Left ventricle myocardium inferior (tissue), 1 donor: ENCODE measurements around the gene ELAC1. TPM values are rescaled to one million over a fixed set of nuclear protein-coding genes. Genes with fewer than 3 reads are reported as not detected.

ENCODE experiments used
- DNase-seq: peaks from one replicate; pipeline ENCODE4 v3.0.0-alpha.2; 2020
- H3K27ac ChIP-seq: fragments of 200-600 bp; replicated peaks from 2 replicates; pipeline ENCODE4 v1.8.0; 2021
- H3K27me3 ChIP-seq: fragments of 200-600 bp; 2 replicates; pipeline ENCODE4 v1.8.0; 2021; ENCODE audit warnings: low read depth
- H3K36me3 ChIP-seq: fragments of 200-600 bp; 2 replicates; pipeline ENCODE4 v1.8.0; 2021
- H3K4me1 ChIP-seq: fragments of 200-600 bp; 2 replicates; pipeline ENCODE4 v1.8.0; 2021
- H3K4me3 ChIP-seq: fragments of 200-600 bp; 2 replicates; pipeline ENCODE4 v1.8.0; 2021; ENCODE audit warnings: mild to moderate bottlenecking, moderate library complexity
- H3K9me3 ChIP-seq: fragments of 200-600 bp; replicated peaks from 2 replicates; pipeline ENCODE4 v1.8.0; 2021
- CTCF ChIP-seq: fragments of 200-600 bp; IDR thresholded peaks from 2 replicates; pipeline ENCODE4 v1.8.0; 2021; ENCODE audit warnings: antibody characterized with exemption, mild to moderate bottlenecking, borderline replicate concordance
- intact Hi-C: fragments of 100-400 bp; cut with micrococcal nuclease; formaldehyde crosslinking; loops from one replicate; pipeline ENCODE4 v1.11.0; 2022
- total RNA-seq: library from RNA; stranded (reverse); fragmentation: NEBNext Ultra II Directional; extraction: Animal tissue kit (Norgen Biotek cat#: 25700); gene quantifications from one replicate; pipeline ENCODE4 v1.2.1, GENCODE V29; 2021
- donor health status: DM: no; HTN: yes; CAD: no; lungs with severe emphysema.

Gene ELAC1
- total RNA-seq, 1 donor from 2014 or later, result 5.2 TPM

GRCh38 chr18:51021226-51021965 lies 53.6 kb downstream of the ELAC1 start:
- intact Hi-C loops, result loop anchor here (10.0 kb wide), 1 partner anchor 47 kb away; no protein-coding TSS in a partner anchor
- Histone ChIP-seq H3K4me3 (no peak overlapping the region), H3K4me1 (peaks cover 10% of the 10 kb centered on the region), H3K27me3 (no peaks in the 10 kb centered on the region), H3K36me3 (peaks cover 16% of the 10 kb centered on the region), H3K9me3 (no peaks in the 10 kb centered on the region), H3K27ac (no peak overlapping the region)
- TF ChIP-seq CTCF, result no peak
- DNase-seq, result no peak

- Histone ChIP-seq H3K36me3 (peaks cover 18% of the 10 kb centered on the region), H3K9me3 (no peaks in the 10 kb centered on the region), H3K4me3 (no peak overlapping the region), H3K4me1 (peaks cover 44% of the 10 kb centered on the region), H3K27ac (no peak overlapping the region), H3K27me3 (no peaks in the 10 kb centered on the region)
- intact Hi-C loops, result loop anchor here (10.0 kb wide), 1 partner anchor 51 kb away; no protein-coding TSS in a partner anchor
- DNase-seq, result no peak
- no peak for TF ChIP-seq CTCF
Observed at GRCh38 chr18:51025512-51025911, 57.7 kb downstream of the ELAC1 start.

GRCh38 chr18:51028201-51028805 lies 60.5 kb downstream of the ELAC1 start:
- Histone ChIP-seq H3K9me3 (no peaks in the 10 kb centered on the region), H3K4me3 (peak overlapping the region; percentile 84), H3K27me3 (no peaks in the 10 kb centered on the region), H3K27ac (peak overlapping the region; percentile 99), H3K36me3 (peaks cover 18% of the 10 kb centered on the region), H3K4me1 (peaks cover 67% of the 10 kb centered on the region)
- no peak for DNase-seq
- TF ChIP-seq CTCF, result no peak
- intact Hi-C loops, result loop anchor here (10.0 kb wide), 1 partner anchor 54 kb away; no protein-coding TSS in a partner anchor

GRCh38 chr18:51029378-51029693 lies 61.5 kb downstream of the ELAC1 start:
- Histone ChIP-seq H3K4me1 (peaks cover 77% of the 10 kb centered on the region), H3K4me3 (peak overlapping the region; percentile 84), H3K9me3 (no peaks in the 10 kb centered on the region), H3K36me3 (peaks cover 18% of the 10 kb centered on the region), H3K27ac (peak overlapping the region; percentile 99), H3K27me3 (no peaks in the 10 kb centered on the region)
- no peak for TF ChIP-seq CTCF
- intact Hi-C loops, result loop anchor here (10.0 kb wide), 1 partner anchor 55 kb away; no protein-coding TSS in a partner anchor
- no peak for DNase-seq

- Histone ChIP-seq H3K4me1 (peaks cover 83% of the 10 kb centered on the region), H3K9me3 (no peaks in the 10 kb centered on the region), H3K27me3 (no peaks in the 10 kb centered on the region), H3K4me3 (peak within 1 kb of the TSS; percentile 84), H3K36me3 (peaks cover 12% of the 10 kb centered on the region), H3K27ac (peak within 1 kb of the TSS; percentile 99)
- intact Hi-C loops, result loop anchor here (10.0 kb wide), 1 partner anchor 55 kb away; no protein-coding TSS in a partner anchor
- TF ChIP-seq CTCF, result no peak
- DNase-seq, result peak; percentile 96
Observed at GRCh38 chr18:51029694-51030536, 62.1 kb downstream of the ELAC1 start, which contains the start of gene SMAD4. Gene SMAD4, plus strand, starts transcription at chr18:51030213. Its CDS starts 16,834 bp downstream, at chr18:51047047.
